NCI-H2171 (cell line): ENCODE results near the gene ARMC3.
"Not testable (repeated sequence)": the region's sequence is repeated elsewhere in the genome, so short reads cannot be mapped to it uniquely, and the experiment has no call there.

Source experiments
- DNase-seq: peaks from one replicate; lab custom pipeline; 2025; lab: John Stamatoyannopoulos, UW

ARMC3 gene

DNA sequence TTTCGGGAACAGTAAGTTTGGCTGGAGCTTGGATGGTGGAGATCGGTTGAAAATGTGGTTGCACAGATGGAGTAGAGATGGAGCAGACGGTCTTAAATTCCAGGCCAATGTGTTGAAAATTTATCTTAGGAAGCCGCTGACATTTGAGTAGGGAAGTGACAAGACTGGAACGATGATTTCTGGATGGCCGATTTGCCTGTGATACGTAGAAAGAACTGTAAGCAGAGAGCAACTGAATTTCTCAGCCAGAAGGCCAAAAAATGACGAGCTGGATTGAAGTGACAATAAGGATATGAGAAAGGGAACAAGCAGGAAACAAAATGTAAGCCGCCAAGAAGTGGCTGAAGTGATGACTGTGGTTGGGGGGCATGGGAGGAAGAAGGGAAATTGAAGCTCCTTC is 687 bp upstream of the ARMC3 start:
- DNase-seq: no peak

DNA sequence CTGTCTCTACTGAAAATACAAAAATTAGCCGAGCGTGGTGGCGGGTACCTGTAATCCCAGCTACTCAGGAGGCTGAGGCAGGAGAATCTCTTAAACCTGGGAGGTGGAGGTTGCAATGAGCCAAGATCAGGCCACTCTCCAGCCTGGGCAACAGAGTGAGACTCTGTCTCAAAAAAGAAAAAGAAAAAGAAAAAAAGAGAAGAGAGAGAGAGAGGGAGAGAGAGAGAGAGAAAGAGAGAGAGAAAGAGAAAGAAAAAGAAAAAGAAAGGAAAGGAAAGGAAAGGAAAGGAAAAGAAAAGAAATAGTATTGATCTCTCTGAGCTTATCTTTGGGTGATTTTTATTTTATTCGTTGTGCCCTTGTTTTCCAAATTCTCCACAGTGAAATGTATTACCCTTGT is 1.2 kb downstream of the ARMC3 start:
- not testable (repeated sequence) for DNase-seq

DNA sequence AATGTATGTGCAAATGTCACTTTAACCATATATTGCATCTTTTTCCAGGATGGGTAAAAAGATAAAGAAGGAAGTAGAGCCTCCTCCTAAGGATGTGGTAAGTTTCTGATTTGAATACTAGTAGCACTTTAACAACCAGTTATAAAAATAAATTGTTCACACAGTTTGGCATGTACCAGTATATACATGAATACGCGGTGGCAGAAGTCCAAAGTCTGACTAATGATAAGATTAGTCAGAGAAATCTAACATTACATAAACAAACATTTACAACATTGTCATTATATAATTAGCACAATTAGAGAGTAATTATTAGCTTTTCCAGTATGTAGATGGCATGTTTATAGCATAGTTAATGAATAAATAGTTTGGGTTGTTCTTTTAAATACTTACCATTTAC is 4.1 kb downstream of the ARMC3 start:
- DNase-seq: no peak

DNA sequence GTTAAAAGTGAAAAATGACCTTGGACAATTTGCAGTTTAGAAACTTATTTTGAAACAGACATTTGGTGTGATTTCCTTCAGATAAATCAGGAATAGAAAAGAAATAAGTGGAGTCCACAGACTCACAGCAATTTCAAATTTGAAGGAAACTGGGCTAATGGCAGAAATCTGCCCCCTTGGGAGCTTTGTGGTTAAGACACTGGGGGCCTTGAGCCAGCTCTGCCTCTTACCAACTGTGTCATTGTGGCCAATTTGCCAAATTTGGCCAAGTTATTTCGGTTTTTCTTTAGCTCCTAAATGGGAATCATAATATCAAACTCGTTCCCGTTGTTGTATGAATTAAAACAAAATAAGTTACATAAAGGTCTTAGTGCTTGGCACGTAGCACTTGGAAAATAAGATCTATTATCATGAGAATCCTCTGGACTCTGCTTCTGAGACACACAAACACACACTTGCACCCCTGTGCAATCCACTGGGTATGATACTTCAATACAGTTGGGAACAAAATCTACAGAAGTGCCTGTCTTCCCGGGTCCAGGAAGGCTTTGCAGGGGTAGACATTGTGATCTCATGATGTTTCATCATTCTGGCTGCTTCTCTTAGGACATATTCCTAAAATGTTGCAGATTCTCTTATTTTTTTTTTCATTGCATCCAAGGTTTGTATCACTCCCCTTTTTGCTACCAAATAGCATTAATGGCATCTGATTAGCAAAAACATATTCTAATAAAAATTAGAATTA is 4.9 kb downstream of the ARMC3 start:
- DNase-seq: no peak

DNA sequence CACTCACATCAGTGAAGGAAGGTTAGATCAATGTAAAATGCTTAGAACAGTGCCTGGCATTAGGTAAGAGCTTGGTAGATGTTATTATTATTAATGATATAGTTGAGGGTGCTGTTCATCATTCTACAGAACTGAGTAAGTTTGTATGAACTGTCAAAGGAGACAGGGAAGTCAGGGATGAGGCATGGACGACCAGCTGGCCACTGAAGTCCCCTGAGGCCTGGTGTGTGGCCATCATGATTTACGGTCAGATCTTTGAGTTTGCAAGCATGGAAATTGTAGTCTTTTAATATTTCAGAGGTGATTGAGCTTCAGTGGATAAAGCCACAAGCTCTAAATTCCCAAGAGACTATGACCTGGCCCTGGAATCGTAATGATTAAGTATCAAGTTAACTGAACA is 6.9 kb downstream of the ARMC3 start:
- DNase-seq: no peak

DNA sequence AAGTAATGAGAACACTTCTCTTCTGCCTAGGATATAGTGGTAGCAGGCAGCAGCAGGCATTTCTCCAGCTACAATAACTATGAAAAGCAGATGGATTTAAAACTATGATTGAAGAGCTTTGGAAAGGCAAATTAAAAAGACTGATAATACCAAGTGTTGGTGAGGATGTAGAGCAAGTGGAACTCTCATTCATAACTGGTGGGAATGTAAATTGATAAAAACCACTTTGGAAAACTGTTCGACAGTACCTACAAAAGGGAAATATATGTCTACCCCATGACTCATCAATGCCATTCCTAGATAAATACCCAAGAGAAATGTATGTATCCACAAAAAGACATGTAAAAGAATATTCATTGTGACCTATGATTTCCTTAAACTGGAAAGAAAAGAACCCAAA is 14.6 kb downstream of the ARMC3 start:
- DNase-seq: no peak

DNA sequence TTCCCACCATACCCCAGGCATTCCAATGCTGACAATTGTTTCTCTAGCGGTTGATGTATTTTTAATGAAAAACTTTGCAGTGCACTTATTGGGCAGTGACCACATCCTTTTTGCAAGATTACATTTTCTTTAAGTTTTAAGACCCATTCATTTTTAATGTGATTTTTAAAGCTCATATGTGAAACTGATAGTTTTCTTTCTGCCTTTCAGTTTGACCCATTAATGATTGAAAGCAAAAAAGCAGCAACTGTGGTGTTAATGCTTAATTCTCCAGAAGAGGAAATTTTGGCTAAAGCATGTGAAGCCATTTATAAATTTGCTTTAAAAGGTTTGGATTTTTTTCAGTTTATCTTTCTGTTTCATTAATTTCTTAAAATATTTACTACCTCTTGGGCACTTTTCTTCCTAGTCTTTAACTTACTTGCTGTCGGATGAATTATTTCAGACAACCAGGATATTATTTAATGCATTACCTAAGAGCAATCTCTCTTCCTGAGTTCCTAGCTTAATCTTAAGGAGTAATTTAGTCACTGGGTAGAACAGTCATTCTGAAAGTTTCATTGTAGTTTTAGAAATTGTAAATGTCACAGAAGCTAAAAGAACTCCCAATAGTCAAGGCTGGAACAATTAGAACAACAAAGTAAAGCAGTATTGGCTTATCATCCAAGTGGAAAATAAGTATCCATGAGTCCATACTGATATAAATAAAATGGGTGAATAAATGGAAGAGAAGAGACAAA is 18.3 kb downstream of the ARMC3 start:
- DNase-seq: no peak

DNA sequence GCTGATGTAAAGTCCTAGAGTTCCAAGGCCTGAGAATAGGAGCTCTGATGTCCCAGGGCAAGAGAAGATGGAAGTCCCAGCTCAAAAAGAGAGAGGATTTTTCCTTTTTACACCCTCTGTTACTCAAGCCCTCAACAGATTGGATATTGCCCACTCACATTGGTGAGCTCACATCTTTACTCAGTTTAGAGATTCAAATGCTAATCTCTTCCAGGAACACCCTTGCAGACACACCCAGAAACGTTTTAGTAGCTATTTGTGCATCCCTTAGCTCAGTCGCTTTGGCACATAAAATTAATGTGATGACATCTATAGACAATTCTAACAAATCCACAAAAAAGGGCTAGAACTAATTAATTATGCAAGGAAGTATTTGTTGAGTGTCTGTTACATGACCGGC is 27.1 kb downstream of the ARMC3 start:
- no peak for DNase-seq

DNA sequence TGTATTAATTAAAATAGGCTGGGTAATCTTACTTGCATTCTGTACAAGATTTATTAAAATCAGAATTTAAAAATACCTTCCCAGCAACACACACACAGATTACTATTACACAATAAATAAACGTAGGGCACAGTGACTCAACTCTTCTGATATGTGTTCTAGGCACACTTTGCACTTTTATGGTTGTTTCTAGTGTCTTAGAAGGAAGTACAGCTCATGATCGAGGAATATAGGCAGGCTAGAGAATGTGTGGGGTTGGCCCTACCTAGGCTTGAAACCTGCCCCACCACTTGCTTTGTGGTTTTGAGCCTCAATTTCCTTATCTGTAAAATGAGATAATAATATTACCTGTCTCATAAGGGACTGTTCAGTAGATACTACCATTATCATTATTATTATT is 30.5 kb downstream of the ARMC3 start:
- no peak for DNase-seq

DNA sequence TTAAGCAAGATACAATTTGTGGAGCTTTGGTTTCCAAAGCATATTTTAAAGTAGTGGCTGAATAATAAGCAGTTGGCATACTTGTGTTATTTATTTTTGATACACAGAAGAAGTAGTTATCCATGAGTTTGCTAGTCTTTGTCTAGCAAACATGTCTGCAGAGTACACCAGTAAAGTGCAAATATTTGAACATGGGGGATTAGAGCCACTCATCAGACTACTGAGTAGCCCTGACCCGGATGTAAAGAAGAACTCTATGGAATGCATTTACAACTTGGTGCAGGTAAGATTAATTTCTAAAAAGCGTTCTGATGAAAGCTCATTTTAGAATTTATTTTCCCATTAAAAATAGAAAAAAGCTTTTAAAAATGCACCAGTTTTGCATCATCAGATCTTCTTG is 31.4 kb downstream of the ARMC3 start:
- no peak for DNase-seq

DNA sequence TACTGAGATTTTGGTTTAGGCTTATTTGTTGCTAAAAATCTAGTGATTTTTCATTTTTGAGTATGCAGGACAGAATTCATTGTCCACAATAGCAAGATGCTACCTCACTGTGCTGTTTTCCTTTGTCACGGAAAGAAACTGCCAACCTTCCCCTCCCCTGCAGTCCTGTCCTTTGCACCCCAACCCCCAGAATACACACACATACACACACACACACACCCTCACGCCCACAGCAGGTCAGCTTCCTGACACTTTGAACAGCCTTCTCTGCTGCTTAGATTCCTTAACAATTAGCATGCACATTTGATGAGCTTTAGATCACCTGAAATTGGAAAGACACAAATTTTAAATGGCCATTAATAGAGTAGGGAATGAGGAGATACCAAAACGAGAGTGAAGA is 32.1 kb downstream of the ARMC3 start:
- no peak for DNase-seq

DNA sequence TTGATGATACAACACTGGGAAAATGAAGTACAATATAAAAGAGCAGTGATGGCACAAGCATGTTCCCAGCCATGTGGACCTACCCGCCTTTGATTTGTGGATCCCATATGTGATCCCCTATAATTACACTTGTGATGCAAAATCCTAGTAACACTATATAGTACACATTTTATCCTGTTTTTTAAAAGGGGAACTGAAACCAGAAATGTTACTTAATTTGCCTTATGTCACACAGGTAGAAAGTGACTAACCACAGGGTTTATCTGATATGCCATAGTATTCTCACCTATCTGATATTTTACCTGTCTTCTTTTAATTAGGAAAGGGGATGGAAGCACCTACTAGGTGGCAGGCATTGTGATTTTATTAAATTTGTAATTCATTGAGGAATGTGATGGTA is 35.0 kb downstream of the ARMC3 start:
- DNase-seq: no peak

DNA sequence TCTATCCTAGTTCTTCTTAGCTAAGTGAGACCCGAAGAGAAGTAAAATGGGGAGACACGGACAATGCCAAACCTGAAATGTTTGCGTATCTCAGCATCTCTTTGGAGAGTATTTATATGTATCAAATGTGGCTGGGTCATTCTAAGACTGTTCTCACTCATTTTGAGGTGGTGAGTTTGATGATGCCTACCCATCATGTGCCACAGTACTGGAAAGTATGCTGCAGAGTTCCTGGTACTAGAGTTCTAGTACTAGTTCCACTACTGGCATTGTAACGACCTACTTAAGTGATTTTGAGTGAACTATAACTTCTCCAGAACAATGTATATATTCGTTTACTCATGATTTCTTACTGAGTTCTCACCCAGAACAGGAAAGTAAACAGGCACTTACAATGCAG is 41.9 kb downstream of the ARMC3 start:
- DNase-seq: no peak

DNA sequence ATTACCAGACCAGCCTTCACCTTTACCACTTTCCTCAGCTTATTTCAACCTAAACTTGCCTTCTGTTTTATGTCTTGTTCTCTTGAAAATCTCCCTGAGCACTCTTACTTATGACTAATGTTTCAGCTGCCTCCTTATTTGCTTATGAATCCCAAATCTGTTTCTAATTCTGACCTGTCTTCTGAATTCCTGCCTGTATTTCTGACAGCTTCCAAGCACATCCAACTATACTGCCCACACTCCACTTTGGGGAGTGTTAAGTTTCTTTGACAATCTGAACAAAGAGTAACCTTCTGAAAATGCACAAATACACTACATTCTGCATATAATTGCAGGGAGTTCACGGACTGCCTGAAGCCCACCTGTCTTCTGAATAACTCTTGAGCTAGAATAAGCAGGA is 48.7 kb downstream of the ARMC3 start:
- DNase-seq: no peak

DNA sequence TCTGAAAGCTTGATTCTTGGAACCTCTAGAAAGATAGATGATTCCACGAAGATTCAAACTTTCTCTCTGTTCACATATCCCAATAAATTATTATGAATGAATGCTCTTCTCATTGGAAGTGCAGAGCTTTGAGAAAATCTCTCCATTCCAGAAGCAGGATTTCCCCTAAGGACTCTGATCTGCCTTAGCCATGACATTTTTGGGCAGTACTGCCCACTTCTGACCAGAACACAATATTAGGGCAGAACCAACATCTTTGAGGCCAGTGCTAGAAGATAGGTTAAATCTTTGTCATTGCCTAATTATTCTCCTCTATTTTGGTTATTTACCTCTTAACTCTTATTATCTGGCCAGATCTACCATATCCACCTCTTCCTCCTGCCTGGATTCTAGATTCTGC is 49.9 kb downstream of the ARMC3 start:
- DNase-seq: no peak

DNA sequence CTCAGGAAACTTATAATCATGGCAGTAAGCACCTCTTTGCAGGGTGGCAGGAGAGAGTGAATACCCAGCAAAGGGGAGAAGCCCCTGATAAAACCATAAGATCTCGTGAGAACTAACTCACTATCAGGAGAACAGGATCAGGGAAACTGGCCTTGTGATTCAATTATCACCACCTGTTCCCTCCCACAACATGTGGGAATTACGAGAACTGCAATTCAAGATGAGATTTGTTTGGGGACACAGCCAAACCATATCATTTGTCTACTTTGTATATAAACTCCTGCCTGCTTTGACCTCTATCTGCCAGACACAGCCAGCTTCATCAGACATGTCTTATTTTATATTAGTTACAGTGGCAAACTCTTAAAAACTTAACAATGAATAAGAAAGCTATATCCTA is 50.4 kb downstream of the ARMC3 start:
- DNase-seq: no peak

DNA sequence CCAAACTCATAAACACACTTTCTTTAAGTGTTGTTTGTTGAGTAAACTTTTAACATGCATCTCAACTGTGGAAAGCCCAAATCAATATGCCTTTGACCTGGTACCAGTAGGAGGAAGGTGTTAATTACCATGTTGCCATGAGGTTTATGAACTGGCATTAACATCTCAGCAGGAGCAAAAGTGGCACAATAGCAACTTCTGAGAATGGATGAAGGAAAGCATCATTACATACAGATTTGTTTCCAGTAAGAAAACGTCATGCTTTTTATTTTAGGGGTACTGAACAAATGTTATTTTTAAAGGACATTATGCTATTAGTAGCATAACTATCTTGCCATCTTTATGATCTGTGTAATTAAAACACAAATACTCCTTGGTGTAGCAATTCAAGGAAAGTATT is 51.1 kb downstream of the ARMC3 start:
- DNase-seq: no peak

DNA sequence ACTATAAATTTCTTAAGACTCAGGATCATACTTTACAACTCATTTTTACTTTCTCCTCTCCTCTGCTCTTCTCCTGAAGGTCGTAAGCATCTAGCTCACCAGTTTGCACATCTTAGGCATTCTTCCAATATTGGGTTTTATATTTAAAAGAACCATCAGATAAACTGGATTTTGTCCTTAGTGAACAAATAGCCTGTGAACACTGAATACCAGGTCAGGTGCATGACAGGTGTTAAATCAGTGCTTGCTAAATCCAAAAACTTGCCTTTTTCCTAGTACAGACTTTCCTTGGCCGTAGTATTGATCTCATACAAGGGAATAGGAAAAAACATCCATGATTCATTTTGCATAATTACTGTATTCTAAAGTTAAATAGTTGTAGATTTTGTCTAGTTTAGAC is 53.0 kb downstream of the ARMC3 start:
- no peak for DNase-seq

DNA sequence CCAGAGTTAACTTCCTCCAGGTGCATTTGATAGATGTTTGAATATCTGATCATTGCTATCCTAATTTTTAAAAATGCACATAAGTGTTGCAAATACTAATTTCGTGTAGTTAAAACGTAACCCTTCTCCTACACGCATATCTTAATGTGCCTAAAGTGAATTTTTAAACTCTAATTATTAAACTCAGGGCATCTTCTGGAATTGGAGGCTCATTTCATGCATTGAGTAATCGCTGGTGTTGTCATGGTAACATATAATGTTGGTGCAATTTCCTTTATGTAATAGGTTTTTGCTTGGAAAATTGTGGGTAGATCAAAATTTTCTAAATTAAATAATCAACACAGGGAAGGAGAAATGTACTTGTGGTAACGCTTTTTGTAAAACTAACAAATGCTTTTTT is 56.2 kb downstream of the ARMC3 start:
- no peak for DNase-seq

DNA sequence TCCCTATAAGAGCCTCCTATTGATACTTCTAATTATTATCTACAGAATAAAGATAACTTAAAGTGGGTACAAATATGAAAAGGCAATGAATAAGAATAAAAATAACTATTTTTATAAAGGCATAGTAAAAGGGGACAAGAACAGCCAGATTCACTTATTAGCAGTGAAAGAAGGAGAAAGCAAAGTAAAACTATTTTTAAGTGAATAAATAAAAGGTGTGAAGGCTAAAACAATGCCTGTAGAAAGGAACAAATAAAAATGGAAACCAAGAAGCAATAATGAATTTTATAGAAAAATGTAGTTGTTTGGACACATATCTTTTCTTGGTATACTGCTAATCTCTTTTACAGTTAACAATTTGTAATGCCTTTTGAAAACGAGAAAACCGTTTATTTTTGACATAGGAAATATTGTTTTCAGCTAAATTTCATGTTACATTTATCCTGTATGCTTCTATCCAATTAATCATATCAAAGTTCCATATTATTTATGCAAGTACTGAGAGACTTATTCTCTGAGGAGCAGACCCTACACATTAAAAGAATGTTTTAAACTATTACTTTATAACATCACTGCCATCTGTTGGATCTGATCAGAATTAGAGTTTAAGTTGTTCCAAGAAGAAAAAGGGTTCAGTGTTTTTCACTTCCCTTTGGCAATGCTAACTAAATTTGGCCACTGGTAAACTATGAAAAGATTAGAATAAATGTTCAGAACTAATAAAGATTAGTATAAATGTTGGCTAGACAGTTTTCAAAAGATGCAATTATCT is 59.1 kb downstream of the ARMC3 start:
- DNase-seq: no peak

DNA sequence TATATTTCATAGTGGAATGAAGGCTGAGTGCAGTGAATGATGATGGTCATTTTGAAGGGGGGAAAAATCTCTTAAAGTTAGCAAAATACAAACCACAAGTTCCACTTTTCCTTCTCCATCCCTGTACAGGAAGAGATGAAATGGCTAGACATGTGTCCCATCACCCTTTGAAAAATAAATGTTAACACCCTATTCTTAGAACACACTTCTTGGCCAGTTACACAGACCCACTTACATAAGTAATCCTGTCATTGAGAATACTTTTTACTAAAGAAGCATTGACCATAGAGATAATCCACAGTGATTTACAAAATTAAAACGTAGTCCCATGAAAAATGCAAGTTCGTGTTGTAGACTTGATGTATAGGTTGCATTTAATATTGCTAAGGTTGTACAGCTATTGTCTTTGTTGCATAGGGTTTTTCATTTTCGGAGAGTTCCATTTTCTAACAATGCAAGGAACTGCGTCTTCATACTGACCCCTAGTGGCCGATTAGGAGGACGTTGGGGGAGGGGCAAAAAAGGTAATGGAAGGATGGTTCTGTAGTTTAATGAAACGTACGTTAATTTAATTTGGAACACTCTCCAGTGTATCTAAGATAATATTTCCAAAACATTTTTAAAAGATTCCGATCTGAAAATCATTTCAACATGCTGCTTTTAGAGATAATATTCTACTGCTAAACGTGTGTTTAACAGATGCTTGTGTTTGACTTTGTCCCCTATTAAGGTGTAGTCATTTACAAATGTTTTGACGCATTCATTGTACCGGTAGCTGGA is 60.9 kb downstream of the ARMC3 start:
- peak; percentile 49 for DNase-seq

DNA sequence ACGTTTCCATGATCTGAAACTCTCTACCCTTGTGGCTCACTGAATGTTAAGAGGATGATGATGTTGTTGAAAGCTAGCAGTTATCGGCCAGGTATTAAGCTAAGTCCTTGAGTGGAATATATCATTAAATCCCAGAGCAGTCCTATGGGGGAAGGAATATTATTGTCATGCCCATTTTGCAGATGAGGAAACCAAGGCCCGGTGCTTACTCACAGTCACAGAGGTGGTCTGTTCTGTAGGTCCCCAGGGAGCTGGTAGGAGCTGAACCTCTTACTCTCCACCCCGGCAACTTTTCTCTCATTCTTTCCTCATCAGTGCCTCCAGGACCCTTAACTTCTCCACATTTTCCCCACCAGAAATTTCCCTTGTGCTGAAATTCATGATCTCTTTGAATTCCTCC is 62.6 kb downstream of the ARMC3 start:
- no peak for DNase-seq
